Renal cortex interstitium (tissue), 11 donors: Measurements from ENCODE around the gene PLXNA1. TPM values are rescaled to one million over a fixed set of nuclear protein-coding genes. Genes with fewer than 3 reads are reported as not detected.

Experiments
- DNase-seq, 11 donors: peaks; one replicate each; pipeline ENCODE4 v3.0.0-alpha.2; 2013; ENCODE audit warnings: low read depth in 9 of 11, low spot score in 4 of 11; ENCODE audit errors: extremely low read depth in 1 of 11
- polyA plus RNA-seq, 3 donors: library from polyadenylated mRNA; unstranded; fragments of 120-200 nt; gene quantifications; one replicate each; pipeline ENCODE4 v1.2.1, GENCODE V29; 2013; ENCODE audit not compliant: insufficient read length in 3 of 3

PLXNA1 gene
- polyA plus RNA-seq, 3 donors = 28.7 to 33.7 (median 31.4) TPM

DNA sequence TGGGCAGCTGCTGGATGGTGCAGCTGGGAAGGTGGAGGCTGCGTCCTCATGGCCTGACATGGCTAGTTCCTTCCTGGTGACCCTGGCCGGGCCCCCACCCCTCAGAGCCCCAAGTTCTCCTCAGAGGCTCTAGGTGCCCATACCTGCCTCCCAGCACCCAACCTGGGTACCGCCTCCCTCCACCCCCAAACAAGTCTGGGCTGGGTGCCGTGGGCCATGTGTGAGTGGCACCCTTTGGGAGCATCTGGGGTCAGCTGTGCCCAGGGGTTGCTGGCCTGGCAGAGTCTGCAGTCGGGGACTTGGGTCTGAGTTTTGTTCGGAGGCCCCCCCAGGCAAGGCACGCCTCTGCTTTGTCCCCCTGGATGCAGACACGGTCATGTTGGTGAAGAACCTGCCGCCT, 10.5 kb downstream of the PLXNA1 start:
- DNase-seq = no peak

DNA sequence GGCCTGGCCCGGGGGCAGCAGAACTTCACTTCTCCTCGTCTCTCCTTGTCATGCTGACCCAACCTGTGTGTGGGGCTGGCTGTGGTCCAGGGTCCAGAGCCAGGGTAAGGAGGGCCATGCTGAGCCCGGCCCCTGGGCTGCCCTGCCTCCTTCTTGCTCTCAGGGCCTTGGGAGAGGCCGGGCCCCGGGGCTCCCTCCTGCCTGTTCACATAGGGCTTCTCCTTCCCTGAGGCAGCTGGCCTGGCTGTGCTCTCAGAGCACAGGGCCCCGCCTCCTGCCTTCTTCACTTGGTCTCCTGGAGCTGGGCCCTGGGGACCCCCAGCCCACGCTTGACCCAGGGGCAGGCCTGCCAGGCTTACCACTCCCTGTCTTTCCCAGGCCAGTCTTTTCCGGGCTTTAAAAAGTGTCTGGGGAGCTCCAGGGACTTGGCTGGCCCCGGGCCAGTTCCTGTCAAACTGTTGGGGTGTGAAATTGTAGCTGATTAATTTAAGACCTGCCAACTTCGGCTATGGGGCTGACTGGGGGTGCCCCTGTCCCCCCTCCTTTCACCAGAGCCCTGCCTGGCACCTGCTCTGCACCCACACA, 11.8 kb downstream of the PLXNA1 start:
- DNase-seq = no peak

DNA sequence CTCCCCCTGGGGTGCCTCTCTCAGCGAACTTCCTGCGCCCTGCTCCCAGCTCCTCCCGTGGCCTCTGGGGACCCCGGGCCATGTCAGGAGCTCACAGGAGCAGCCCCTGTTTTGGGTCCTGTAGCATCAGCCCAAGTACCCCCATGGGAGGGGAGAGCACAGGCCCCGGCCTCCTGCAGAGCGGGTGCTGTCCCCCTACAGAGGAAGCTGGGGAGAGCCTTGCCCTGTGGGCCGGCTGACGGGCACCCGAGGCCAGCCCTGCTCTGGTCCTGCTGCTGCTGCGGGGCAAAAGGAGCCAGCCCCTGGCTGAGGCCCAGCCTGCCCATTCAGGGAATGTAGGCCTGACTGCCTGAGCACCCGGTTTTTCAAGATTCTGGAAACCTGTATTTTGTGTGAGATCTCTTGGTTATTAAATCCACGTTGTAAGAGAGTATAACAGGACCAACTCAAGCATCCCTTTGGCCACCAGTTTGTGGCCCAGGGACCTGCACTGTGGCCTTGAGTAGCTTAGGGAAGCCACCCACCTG, 12.4 kb downstream of the PLXNA1 start:
- no peak for DNase-seq

DNA sequence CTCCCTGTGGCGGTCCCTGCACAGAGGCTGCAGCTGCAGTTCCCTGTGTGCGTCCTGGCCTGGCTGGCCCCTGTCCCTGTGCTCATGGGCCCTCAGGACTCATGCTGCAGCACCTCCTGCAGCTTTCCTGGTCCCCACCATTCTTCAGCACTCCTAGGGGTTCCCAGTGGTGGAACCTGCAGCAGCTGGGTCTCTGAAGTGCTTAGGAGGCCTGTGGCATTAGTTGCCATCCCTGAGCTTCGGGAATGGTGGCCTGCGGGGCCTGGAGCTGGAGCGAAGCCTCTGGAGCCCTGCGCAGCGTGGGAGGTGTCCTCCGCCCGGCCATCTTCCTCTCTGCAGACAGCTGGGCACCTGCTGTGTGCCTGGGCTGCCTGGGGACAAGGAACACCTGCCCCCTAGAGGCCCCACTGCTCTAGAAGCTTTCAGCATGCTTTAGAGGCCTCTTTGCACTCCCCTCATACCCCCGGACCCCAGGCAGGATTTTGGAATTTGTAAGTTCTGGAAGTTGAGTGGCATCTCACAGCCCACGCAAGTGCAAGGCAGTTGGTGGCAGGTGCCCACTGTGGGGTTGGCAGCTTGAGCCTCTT, 13.1 kb downstream of the PLXNA1 start:
- DNase-seq = no peak

DNA sequence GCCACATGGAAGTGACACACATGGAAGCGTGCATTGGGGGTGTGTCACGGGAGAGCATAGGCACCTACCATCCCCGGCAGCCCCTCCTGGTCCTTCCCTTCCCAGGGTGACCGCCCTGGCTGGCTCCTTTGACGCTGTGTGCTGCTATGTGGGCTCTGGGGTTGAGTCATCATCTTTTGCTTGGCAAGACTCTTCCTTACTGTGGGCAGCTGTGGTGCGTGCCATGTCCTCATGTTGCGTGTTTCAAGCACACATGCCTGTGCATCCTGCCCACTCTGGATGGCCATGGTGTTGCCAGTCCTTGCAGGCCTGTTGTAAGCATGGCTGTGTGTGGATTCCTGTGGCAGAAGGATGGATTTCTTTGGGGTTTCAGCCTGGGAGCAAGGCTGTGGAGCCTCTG, 14.0 kb downstream of the PLXNA1 start:
- no peak for DNase-seq

DNA sequence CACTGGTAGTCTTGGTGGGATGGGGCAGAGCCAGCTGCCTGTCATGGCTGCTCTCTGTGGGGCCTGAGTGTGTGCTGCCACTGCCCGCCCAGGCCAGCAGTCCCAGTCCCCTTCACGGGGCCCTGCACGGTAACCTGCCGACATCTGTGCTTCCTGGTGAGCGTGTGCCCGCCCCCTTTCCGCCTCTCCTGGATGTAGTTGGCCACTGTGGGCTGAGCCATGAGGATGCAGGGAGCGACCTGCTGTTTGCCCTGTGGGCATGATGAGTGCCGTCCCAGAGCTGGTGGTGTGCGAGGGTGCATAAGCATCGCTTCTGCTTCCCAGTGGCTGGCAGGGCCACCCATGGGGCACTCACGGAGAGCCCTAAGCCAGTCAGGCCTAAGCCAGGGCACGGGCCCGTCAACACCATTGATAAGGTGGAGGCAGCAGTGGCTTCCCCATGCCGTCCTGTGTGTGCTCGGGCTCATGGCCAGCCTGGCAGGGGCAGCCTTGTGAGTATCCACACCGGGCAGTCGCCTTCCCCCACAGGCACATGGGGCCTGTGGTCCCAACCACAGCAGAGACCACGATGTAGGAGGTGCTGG, 14.6 kb downstream of the PLXNA1 start:
- no peak for DNase-seq

DNA sequence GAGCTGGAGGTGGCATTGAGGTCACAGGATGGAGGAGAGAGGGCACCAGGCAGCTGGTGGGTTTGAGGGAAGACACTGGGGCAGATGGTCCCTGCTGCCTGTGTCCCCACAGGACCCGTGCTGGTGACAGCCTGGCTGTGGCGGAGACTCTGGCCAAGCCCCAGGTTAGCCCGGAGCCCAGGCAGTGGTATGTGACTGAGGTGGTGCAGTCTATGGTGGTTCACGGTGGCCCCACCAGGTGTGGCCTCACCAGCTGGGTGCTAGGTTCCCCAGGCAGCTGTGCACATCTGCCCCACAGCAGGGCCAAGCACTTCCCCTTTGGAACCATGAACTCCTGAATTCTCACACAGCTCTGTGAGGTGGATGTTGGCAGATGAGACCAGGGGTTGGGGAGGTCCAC, 15.4 kb downstream of the PLXNA1 start:
- no peak for DNase-seq

DNA sequence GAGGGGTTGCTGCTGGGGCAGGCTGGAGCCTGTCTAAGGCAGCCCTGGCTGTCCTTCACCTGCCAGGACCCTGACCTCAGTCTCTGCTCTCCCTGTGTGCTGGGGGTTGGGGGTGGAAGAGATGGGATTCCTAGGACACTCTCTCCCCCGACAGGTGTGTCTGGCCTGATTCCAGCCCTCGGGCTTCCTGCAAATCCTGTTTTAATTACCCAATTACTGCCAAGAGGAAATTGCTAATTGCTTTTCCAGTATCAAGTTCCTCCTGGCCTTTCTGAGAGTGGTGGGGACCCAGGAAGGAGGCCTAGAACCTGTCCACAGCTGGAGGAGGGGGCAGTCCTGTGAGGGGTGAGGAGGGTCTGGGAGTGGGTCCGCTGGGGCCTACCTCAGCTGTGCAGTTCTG, 15.8 kb downstream of the PLXNA1 start:
- no peak for DNase-seq

DNA sequence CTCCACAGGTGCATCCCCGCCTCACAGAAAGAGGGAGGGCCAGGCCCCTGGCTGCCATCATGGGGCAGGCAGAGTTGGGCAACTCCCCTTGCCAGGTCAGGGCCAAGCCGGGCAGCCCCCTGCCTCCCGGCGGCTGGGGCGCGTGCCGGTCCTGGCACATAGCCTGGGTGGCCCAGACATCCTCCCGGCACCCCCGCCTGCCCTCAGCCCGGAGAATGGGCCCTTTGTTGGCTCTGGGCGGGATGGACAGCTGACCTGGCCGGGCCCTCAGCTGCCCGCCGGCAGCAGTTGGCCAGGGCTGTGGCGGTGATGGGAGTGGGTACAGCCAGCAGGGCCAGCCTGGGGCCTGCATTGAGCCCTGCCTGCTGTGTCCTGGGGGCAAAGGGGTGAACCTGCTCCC, 16.5 kb downstream of the PLXNA1 start:
- DNase-seq = no peak

DNA sequence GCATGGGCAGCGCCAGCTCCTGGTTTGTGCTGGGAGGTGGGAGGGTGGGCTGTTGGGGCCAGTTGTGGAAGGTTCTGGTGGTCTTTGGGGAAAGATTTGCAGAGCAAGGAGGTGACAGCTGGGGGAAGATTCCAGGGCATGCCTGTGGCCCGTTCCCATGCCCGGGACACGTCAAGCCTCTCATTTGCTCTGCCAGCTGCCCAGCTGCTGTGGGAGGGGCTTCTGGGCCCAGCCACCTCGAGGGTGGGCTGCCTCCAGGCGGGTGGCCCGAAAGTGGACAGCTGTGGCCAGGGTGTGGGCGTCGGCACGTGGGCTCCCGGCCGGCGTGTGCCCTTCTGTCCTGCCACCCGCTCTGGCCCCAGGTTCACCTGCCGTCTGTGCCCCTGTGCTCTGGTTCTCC, 17.2 kb downstream of the PLXNA1 start:
- no peak for DNase-seq

DNA sequence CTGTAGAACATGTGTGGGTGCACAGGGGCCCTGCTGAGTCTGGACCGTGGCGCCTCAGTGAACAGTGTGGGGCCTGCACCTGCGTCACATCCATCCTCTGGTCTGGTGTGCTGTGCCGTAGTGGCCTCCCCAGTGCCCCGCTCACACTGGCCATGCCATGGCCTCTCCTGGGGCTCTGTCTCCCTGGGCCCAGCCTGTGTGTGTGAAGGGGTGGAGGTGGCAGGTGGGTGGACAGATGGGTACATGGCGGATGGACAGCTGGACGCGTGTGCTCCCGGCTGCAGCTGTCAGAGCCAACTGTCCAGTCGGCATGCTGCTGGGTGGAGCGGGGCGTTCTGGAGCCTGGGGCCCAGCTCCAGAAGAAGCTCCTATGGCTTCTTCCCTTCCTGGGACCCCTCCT, 17.8 kb downstream of the PLXNA1 start:
- no peak for DNase-seq

DNA sequence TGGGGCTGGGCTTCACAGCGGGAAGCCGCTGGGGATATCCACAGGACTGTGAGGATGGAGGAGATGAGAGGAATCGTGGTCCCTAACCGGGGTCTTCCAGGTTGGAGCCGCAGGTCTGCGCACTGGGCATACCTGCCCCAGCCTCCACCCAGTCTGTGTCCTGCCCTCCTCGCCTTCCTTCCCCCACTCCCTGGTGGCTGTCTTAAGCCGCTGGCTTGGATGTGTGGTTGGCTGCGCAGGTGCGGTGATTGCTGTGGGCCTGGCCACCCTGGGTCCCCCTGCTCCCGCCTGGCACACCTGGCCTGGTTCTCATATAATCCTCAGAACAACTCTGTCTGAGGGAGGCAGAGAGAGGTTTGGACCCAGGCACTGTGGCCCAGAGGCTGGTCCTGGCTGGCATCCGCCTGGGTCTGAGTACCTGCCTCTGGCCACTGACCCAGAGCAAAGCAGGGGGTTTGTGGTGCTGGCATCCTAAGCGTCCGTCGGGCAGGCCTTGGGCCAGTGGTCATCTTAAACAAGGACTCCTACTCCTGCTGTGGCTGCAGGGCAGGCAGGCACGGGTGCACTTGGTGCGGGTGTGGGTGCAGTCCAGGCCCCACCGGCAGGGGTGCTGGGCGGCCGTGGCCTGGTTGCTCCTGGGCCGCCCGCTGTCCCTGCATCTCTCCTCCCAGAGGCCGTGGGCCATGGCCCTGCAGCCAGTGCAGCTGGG, 18.7 kb downstream of the PLXNA1 start:
- no peak for DNase-seq

DNA sequence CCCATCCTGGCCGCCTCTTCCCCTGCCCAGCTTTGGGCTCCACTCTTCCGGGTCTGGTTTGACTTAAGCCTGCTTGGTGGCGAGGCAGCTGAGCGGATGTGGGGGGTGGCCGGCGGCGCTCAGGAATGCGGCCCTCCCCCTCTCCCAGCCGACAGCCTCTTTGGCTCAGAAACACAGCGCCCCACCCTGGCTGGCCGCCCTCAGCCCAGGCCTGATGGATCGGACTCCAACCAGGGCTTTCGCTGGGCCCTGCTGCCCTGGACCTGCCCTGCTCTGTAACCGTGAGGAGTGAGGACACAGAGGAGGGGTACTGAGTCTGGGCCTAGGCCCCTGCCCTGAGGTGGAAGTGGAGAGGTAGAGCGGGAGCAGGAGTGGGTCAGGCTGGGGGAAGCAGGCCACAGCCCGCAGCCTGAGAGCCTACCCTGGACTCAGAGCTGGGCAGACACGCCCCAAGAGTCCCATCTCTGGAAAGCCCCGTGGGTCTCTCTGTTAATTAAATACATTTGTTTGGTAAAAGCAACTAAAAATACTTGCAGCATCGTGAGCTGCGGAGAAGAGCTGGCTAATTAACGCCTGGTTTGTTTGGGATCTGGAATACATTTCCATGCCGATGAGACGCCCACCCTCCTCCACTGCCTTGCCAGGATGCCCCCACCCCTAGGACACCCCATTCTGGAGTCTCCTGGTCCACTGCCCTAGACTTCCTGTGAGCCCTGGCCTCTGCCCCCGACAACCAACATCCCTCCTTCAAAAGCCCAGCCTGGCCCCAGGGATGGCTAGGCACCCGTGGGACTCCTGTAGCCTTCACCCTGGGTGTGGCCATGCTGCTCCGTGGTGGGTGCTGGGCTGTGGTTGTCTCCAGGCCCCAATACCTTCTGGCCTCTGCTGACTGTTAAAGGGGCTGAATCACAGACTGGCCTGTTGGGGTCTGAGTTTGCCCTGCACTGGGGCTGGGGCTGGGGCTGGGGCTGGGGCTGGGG, 19.6 kb downstream of the PLXNA1 start:
- DNase-seq = peak; percentile 47 to 88 (median 80)

DNA sequence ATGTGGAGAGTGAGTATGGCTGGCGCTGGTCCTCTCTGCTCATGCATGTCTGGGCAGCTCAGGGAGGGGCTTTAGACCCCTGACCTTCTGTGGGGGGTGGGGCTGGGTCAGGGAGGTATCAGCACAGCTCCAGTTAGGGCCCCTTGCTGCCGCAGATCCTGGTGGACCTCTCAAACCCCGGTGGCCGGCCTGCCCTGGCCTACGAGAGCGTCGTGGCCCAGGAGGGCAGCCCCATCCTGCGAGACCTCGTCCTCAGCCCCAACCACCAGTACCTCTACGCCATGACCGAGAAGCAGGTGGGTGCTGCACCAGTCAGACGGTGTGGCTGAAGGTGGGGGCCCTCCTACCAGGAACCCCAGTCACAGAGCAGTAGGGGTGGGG, 20.2 kb downstream of the PLXNA1 start:
- DNase-seq = no peak

DNA sequence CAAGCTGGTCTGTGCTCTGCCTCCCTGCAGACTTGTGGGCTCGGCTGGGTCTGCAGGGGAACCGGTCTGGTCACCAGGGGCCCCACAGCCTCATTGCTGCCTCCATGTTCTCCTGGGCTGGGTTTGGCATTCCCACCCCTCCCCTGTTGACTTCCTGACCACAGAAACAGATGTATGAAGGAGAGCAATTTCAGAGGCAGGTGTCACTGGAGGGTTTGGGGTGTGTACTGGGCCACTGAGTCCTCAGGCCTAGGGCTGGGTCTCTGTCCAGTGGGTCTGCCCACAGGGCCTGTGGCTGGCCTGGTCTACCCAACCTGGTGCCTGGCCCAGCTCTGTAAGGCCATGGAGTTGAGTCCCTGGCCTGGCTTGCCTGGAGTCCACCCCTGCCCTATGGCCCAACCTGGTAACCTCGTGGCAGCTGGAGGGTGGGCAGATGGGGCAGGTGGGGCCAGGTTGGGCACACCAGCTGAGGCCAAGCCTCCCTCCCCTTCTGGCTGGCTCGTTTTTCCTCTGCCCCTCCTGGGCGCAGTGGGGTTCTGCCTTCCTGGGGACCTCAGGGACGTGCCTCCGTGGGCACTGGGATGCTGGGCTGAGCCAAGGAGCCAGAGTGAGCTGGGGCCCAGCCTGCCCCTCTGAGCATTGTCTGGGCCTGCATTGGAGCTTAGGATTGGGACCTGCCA, 20.8 kb downstream of the PLXNA1 start:
- DNase-seq = no peak

DNA sequence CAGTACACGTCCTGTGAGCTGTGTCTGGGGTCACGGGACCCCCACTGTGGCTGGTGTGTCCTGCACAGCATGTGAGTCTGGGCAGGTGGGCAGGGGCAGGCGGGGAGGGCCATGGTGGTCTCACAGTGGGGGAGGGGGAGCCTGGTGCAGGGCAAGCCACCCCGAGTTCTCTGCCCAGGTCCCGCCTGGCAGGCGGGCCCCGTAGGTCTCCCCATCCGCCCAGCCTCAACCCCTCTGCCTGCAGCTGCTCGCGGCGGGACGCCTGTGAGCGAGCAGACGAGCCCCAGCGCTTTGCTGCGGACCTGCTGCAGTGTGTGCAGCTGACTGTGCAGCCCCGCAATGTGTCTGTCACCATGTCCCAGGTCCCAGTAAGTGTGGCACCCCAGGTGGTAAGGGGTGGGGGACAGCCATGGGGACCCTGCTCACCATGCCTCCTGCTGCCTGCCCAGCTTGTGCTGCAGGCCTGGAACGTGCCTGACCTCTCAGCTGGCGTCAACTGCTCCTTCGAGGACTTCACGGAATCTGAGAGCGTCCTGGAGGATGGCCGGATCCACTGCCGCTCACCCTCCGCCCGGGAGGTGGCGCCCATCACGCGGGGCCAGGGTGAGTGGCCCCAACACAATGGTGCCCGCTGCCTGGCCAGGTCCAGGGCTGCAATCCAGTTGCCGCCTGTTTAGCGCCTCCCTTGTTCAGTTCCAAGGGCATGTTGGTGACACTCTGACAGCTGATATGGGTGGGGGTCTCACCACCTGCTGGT, 21.9 kb downstream of the PLXNA1 start:
- no peak for DNase-seq

DNA sequence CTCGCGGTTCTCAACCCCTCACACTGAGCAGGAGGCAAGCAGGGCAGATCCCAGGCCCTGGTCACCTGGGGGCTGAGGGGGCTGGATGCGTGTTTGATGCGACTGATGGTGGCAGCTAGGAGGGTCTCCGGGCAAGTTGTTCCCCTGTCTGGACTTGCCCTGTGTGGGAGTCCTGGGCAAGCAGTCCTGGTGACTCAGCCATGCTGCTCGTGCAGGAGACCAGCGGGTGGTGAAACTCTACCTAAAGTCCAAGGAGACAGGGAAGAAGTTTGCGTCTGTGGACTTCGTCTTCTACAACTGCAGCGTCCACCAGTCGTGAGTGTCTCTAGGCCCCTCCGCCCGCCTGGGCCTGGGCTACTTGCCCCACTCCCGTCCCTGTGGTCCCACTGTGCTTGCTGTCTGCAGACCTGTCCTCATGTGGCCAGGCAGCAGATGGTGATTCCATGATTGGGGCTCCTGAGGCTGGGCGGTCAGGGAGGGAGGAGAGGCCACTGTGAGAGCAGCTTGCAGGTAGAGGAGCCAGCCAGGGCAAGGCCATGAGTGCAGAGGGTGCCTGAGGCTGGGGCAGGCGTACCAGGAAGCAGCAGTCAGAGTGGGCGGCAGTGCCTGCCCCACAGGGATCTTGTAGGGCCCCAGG, 23.1 kb downstream of the PLXNA1 start:
- no peak for DNase-seq
